NCI-H146 treated with DMSO at 0.1 percent for 48 hours (cell line): Measurements from ENCODE around the gene LCE2C.

Source experiments
- DNase-seq: peaks from one replicate; lab custom pipeline; 2025; ENCODE audit not compliant: unreplicated experiment; lab: John Stamatoyannopoulos, UW

The LCE2C gene

GRCh38 chr1:152718238-152718637, 43.2 kb downstream of the LCE2C start:
- DNase-seq: no peak

- DNase-seq: no peak
Measured at GRCh38 chr1:152725261-152725660, 50.2 kb downstream of the LCE2C start.
